ENCODE data around the gene TM4SF18. TPM values are rescaled to one million over a fixed set of nuclear protein-coding genes. Genes with fewer than 3 reads are reported as not detected.

Gene TM4SF18
- total and polyA plus RNA-seq, 4 donors: 2.1 to 28.5 (median 4.1) TPM

DNA sequence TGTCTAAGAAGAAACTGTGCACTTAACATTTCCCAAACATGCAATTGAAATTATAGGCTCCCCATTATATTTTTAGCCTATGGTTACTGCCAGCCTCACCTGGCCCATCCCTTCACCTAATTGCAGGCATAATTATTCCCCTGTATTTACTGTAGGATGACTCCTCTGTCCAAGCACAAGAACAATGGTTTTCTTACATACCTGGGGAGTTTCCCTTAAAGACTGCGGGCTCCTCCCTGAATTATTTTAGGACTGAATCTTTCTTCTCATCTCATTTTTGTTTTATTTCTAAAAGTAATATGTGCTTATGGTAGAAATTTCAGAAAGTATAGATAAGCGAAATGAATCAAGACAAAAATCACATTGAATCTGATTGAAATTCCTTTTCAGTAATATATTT lies 32.6 kb upstream of the TM4SF18 start:
- no peaks in the 10 kb centered on the region for H3K36me3 ChIP-seq (ENCODE audit: control insufficient read depth in 4 of 4, insufficient read depth in 4 of 4, low read length in 4 of 4)
- no peak overlapping the region for H3K4me3 ChIP-seq
- H3K4me1 ChIP-seq (ENCODE audit: control insufficient read depth in 5 of 5, insufficient read depth in 5 of 5, low read length in 5 of 5): peaks cover 0 to 10% (median 0%) of the 10 kb centered on the region in 5 donors
- H3K27ac ChIP-seq (ENCODE audit: low read depth in 1 of 2, low read length in 1 of 2): no peak overlapping the region
- WGBS, 2 donors: 98 to 99% methylated on average over 2 of the region's 2 CpGs
- DNase-seq (no peak), ATAC-seq (ENCODE audit: insufficient read depth, low FRiP score) (no peak)
- H3K9ac ChIP-seq (ENCODE audit: insufficient read depth in 1 of 2, low read length in 2 of 2): no peak overlapping the region
- no peaks in the 10 kb centered on the region for H3K9me3 ChIP-seq (ENCODE audit: control insufficient read depth in 4 of 4, insufficient read depth in 3 of 4, low read length in 3 of 4)
- TF ChIP-seq, protein P1, sequence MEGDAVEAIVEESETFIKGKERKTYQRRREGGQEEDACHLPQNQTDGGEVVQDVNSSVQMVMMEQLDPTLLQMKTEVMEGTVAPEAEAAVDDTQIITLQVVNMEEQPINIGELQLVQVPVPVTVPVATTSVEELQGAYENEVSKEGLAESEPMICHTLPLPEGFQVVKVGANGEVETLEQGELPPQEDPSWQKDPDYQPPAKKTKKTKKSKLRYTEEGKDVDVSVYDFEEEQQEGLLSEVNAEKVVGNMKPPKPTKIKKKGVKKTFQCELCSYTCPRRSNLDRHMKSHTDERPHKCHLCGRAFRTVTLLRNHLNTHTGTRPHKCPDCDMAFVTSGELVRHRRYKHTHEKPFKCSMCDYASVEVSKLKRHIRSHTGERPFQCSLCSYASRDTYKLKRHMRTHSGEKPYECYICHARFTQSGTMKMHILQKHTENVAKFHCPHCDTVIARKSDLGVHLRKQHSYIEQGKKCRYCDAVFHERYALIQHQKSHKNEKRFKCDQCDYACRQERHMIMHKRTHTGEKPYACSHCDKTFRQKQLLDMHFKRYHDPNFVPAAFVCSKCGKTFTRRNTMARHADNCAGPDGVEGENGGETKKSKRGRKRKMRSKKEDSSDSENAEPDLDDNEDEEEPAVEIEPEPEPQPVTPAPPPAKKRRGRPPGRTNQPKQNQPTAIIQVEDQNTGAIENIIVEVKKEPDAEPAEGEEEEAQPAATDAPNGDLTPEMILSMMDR (IDR thresholded peaks at IDR 0.05; ENCODE audit: control extremely low read depth, extremely low read depth): no peak
- no peaks in the 10 kb centered on the region for H3K27me3 ChIP-seq (ENCODE audit: control insufficient read depth in 3 of 3, insufficient read depth in 3 of 3, low read length in 2 of 3)

- Histone ChIP-seq H3K36me3 (ENCODE audit: control insufficient read depth in 4 of 4, insufficient read depth in 4 of 4, low read length in 4 of 4) (no peaks in the 10 kb centered on the region), H3K9ac (ENCODE audit: insufficient read depth in 1 of 2, low read length in 2 of 2) (no peak overlapping the region), H3K27ac (ENCODE audit: low read depth in 1 of 2, low read length in 1 of 2) (no peak overlapping the region), H3K4me3 (no peak overlapping the region), H3K4me1 (ENCODE audit: control insufficient read depth in 5 of 5, insufficient read depth in 5 of 5, low read length in 5 of 5) (peaks cover 0 to 5% (median 0%) of the 10 kb centered on the region in 5 donors), H3K9me3 (ENCODE audit: control insufficient read depth in 4 of 4, insufficient read depth in 3 of 4, low read length in 3 of 4) (no peaks in the 10 kb centered on the region), H3K27me3 (ENCODE audit: control insufficient read depth in 3 of 3, insufficient read depth in 3 of 3, low read length in 2 of 3) (no peaks in the 10 kb centered on the region)
- no peak for DNase-seq
- ATAC-seq (ENCODE audit: insufficient read depth, low FRiP score): no peak
- TF ChIP-seq, protein P1 (IDR thresholded peaks at IDR 0.05; ENCODE audit: control extremely low read depth, extremely low read depth): no peak
- WGBS, 2 donors: 85 to 89% methylated on average over 2 of the region's 2 CpGs
These were observed 31.2 kb upstream of the TM4SF18 start for GRCh38 chr3:149364624-149365023.

DNA sequence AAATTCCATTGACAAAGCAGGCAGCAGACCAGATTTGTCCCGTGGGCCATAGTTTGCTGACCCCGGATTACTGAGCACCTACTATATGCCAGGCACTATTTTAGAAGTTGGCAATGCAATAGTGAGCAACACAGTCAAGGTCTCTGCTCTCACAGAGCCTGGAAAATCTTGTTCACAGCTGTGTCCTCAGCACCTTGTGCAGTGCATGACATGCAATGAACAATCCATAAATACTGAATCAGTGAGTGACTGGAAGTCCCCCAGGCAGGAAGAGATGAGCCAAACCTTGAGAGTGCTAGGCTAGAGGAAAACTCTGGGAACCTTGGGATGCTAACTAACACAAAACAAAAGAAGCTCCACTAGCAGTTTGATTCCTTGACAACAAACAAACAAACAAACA lies 29.6 kb upstream of the TM4SF18 start:
- DNase-seq (no peak), ATAC-seq (ENCODE audit: insufficient read depth, low FRiP score) (no peak)
- H3K4me3 ChIP-seq: no peak overlapping the region
- TF ChIP-seq, protein P1 (IDR thresholded peaks at IDR 0.05; ENCODE audit: control extremely low read depth, extremely low read depth): no peak
- H3K4me1 ChIP-seq (ENCODE audit: control insufficient read depth in 5 of 5, insufficient read depth in 5 of 5, low read length in 5 of 5): peaks cover 0 to 3% (median 0%) of the 10 kb centered on the region in 5 donors
- H3K27me3 ChIP-seq (ENCODE audit: control insufficient read depth in 3 of 3, insufficient read depth in 3 of 3, low read length in 2 of 3): no peaks in the 10 kb centered on the region
- H3K9me3 ChIP-seq (ENCODE audit: control insufficient read depth in 4 of 4, insufficient read depth in 3 of 4, low read length in 3 of 4): no peaks in the 10 kb centered on the region
- no peaks in the 10 kb centered on the region for H3K36me3 ChIP-seq (ENCODE audit: control insufficient read depth in 4 of 4, insufficient read depth in 4 of 4, low read length in 4 of 4)
- no peak overlapping the region for H3K9ac ChIP-seq (ENCODE audit: insufficient read depth in 1 of 2, low read length in 2 of 2)
- 81 to 95% methylated on average over 2 of the region's 2 CpGs for WGBS, 2 donors
- no peak overlapping the region for H3K27ac ChIP-seq (ENCODE audit: low read depth in 1 of 2, low read length in 1 of 2)

GRCh38 chr3:149362366-149362765 lies 28.9 kb upstream of the TM4SF18 start:
- Histone ChIP-seq H3K36me3 (ENCODE audit: control insufficient read depth in 4 of 4, insufficient read depth in 4 of 4, low read length in 4 of 4) (no peaks in the 10 kb centered on the region), H3K27ac (ENCODE audit: low read depth in 1 of 2, low read length in 1 of 2) (no peak overlapping the region), H3K9me3 (ENCODE audit: control insufficient read depth in 4 of 4, insufficient read depth in 3 of 4, low read length in 3 of 4) (no peaks in the 10 kb centered on the region), H3K9ac (ENCODE audit: insufficient read depth in 1 of 2, low read length in 2 of 2) (no peak overlapping the region), H3K27me3 (ENCODE audit: control insufficient read depth in 3 of 3, insufficient read depth in 3 of 3, low read length in 2 of 3) (no peaks in the 10 kb centered on the region), H3K4me3 (no peak overlapping the region), H3K4me1 (ENCODE audit: control insufficient read depth in 5 of 5, insufficient read depth in 5 of 5, low read length in 5 of 5) (peaks cover 0 to 8% (median 0%) of the 10 kb centered on the region in 5 donors)
- DNase-seq: no peak
- TF ChIP-seq, protein P1 (IDR thresholded peaks at IDR 0.05; ENCODE audit: control extremely low read depth, extremely low read depth): no peak
- no peak for ATAC-seq (ENCODE audit: insufficient read depth, low FRiP score)
- 85 to 95% methylated on average over 5 of the region's 5 CpGs for WGBS, 2 donors
